ENCODE measurements around the gene ANKRD23. TPM values are rescaled to one million over a fixed set of nuclear protein-coding genes. Genes with fewer than 3 reads are reported as not detected.
A peak's percentile ranks its signal among the peaks of the same experiment; 100 is the strongest.
"Not testable (repeated sequence)": the region's sequence is repeated elsewhere in the genome, so short reads cannot be mapped to it uniquely, and the experiment has no call there.

Gene ANKRD23
- 1.8 and 2.1 TPM in 2 replicates for total RNA-seq

DNA sequence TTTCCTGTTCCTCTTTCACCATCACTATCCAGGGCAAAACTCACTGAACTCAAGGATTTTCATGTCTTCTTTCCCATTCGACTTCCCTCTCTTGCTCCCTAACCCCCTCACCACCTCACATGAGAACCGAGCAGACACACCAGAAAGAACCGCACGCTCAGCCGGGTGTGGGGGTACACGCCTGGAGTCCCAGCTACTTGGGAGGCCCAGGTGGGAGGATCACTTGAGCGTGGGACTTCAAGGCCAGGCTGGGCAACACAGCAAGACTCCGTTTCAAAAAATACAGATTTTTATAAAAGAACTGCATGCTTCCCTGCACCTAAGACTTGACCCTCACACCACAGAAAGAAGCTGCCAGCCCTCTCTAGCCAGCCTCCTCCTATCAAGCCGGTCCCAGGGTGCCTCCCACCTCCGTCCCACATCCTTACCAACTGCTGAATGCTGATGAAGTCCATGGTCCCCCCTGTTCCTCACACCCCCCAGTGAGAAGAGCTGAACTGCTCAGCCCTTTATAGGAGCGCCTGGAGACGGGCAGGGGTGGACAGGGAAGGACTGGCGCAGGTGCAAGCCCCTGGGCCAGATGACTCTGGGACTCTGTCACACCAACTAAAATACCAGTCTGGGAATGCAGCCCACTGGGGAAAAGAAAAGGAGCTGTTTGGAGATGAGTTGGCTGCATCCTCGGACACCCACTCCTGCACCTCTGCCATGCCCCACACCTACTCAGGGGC is at the start of gene ANKRD23:
TSS of gene ANKRD23 (minus strand) at position 484 of the 731 bp plus-strand sequence. CDS start at position 455, 29 bp downstream.
- no peaks in the 10 kb centered on the region for H3K79me2 ChIP-seq (ENCODE audit: insufficient read depth, low read length)
- H2AFZ ChIP-seq (ENCODE audit: low read length), result no peak within 1 kb of the TSS
- no peak for TF ChIP-seq CTCF (IDR thresholded peaks at IDR 0.05; ENCODE audit: extremely low read depth, low read depth, low read length)

DNA sequence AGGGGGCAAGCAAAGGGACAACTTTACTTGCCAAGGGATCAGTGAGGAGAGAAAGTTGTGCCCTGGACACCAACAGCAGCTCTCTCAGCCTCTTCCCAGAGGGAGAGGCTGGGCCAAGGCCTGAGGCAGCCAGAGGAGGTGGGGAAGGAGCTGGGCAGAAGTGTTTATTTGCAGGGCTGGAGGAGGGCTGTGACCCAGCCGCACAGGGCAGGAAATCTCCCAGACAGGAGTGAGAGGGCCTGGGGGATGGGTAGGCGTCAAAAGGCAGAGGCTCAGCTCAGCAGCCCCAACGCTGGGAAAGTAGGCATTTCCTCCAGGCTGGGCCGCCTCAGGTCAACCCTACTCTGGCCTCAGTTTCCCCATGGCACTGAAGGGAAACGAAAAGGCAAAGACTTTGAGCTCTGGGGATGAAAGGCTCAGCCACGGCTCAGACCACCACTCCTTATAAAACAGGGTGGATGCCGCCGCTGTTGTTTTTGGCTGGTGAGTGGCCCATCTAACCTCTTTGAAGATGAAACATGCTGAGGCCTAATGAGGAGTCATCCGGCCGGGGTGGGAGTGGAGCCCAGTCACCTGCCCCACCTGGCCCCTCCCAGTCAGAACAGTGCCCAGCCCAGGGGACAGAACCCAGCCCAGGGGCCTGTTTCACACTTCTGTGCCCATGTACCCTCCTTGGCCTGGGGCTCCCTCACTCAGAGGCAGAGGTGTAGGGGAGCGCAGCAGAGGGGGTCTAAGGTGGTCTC is 47.9 kb upstream of the ANKRD23 start:
- Histone ChIP-seq H3K36me3 (ENCODE audit: insufficient read depth, low read length) (no peaks in the 10 kb centered on the region), H3K9me3 (ENCODE audit: low read depth, low read length) (no peaks in the 10 kb centered on the region), H3K4me2 (ENCODE audit: insufficient read depth, low read length) (no peak overlapping the region), H4K20me1 (ENCODE audit: insufficient read depth, low read length) (no peaks in the 10 kb centered on the region), H3K4me1 (ENCODE audit: insufficient read depth, low read length) (peaks cover 12% of the 10 kb centered on the region), H3K27me3 (ENCODE audit: insufficient read depth, low read length) (no peaks in the 10 kb centered on the region), H3K4me3 (ENCODE audit: insufficient read depth, low read length) (no peak overlapping the region), H3K27ac (ENCODE audit: low read depth, low read length) (no peak overlapping the region), H2AFZ (ENCODE audit: low read length) (peak overlapping the region; percentile 80), H3K79me2 (ENCODE audit: insufficient read depth, low read length) (no peaks in the 10 kb centered on the region)
- DNase-seq (ENCODE audit: insufficient read length, low spot score, missing footprints), result peak; percentile 89
- TF ChIP-seq CTCF (IDR thresholded peaks at IDR 0.05; ENCODE audit: extremely low read depth, low read depth, low read length), result no peak

More for the DNA sequence above, at the start of gene ANKRD23:
- Histone ChIP-seq H3K27ac (ENCODE audit: low read depth, low read length) (no peak within 1 kb of the TSS), H3K27me3 (ENCODE audit: insufficient read depth, low read length) (no peaks in the 10 kb centered on the region), H3K4me1 (ENCODE audit: insufficient read depth, low read length) (no peaks in the 10 kb centered on the region), H3K4me2 (ENCODE audit: insufficient read depth, low read length) (no peak within 1 kb of the TSS), H3K9me3 (ENCODE audit: low read depth, low read length) (no peaks in the 10 kb centered on the region), H3K4me3 (ENCODE audit: insufficient read depth, low read length) (no peak within 1 kb of the TSS), H4K20me1 (ENCODE audit: insufficient read depth, low read length) (no peaks in the 10 kb centered on the region), H3K36me3 (ENCODE audit: insufficient read depth, low read length) (peaks cover 3% of the 10 kb centered on the region)
- DNase-seq (ENCODE audit: insufficient read length, low spot score, missing footprints), result peak; percentile 49

DNA sequence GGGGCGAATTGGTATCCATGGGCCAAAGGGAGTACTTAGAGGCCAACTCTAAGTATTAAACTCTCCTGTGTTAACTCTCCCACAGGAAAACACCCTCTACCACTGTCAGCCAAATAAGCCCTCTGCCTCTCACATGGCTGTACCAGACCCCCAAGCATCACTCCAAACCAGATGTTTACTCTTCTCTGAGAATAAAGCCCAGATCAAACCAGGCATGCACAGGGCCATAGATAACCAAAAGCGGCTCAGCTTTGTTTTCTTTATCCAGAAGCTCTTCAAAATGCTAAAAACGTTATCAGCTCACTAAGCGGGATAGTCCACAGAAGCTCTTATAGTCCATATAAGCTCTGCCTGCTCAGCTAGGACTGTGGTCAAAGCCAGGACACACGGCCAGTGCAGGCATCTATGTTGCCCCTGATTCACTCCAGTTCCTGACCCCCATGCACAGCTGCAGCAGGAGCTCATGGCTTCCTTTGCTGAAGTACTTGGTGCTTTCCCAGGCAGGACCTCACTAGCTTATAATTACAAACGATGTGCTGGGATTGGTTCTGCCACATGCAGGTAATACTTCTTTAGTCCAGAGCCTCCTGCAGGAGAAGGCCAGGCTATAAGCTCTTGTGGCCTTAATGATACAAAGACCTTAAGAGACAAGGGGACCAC is 47.0 kb upstream of the ANKRD23 start:
- Histone ChIP-seq H3K36me3 (ENCODE audit: insufficient read depth, low read length) (no peaks in the 10 kb centered on the region), H3K4me2 (ENCODE audit: insufficient read depth, low read length) (no peak overlapping the region), H3K27ac (ENCODE audit: low read depth, low read length) (no peak overlapping the region), H3K4me1 (ENCODE audit: insufficient read depth, low read length) (peaks cover 12% of the 10 kb centered on the region), H3K9me3 (ENCODE audit: low read depth, low read length) (no peaks in the 10 kb centered on the region), H2AFZ (ENCODE audit: low read length) (peak overlapping the region; percentile 80), H3K27me3 (ENCODE audit: insufficient read depth, low read length) (no peaks in the 10 kb centered on the region), H3K4me3 (ENCODE audit: insufficient read depth, low read length) (no peak overlapping the region), H3K79me2 (ENCODE audit: insufficient read depth, low read length) (no peaks in the 10 kb centered on the region), H4K20me1 (ENCODE audit: insufficient read depth, low read length) (no peaks in the 10 kb centered on the region)
- no peak for TF ChIP-seq CTCF (IDR thresholded peaks at IDR 0.05; ENCODE audit: extremely low read depth, low read depth, low read length)
- DNase-seq (ENCODE audit: insufficient read length, low spot score, missing footprints), result no peak

- no peak overlapping the region for H3K4me3 ChIP-seq (ENCODE audit: insufficient read depth, low read length)
- no peaks in the 10 kb centered on the region for H4K20me1 ChIP-seq (ENCODE audit: insufficient read depth, low read length)
- H3K27ac ChIP-seq (ENCODE audit: low read depth, low read length), result no peak overlapping the region
- no peaks in the 10 kb centered on the region for H3K79me2 ChIP-seq (ENCODE audit: insufficient read depth, low read length)
- no peaks in the 10 kb centered on the region for H3K27me3 ChIP-seq (ENCODE audit: insufficient read depth, low read length)
- no peak for TF ChIP-seq CTCF (IDR thresholded peaks at IDR 0.05; ENCODE audit: extremely low read depth, low read depth, low read length)
- DNase-seq (ENCODE audit: insufficient read length, low spot score, missing footprints), result no peak
- H3K4me2 ChIP-seq (ENCODE audit: insufficient read depth, low read length), result no peak overlapping the region
- H3K9me3 ChIP-seq (ENCODE audit: low read depth, low read length), result no peaks in the 10 kb centered on the region
- no peaks in the 10 kb centered on the region for H3K36me3 ChIP-seq (ENCODE audit: insufficient read depth, low read length)
- H2AFZ ChIP-seq (ENCODE audit: low read length), result no peak overlapping the region
- peaks cover 12% of the 10 kb centered on the region for H3K4me1 ChIP-seq (ENCODE audit: insufficient read depth, low read length)
Observed at GRCh38 chr2:96890252-96890651, 46.4 kb upstream of the ANKRD23 start.

DNA sequence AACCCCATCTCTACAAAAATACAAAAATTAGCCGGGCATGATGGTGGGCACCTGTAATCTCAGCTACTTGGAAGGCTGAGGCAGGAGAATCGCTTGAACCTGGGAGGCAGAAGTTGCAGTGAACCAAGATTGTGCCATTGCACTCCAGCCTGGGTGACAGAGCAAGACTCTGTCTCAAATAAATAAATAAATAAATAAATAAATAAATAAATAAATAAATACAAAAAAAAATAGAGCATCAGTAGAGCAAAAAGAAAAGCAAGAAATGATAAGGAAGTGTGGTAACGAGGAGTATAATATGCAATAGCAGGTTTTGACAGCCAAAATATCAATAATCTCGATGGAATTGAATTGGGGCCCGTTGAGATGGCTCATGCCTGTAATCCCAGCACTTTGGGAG is 45.7 kb upstream of the ANKRD23 start:
- not testable (repeated sequence) for H3K27ac ChIP-seq (ENCODE audit: low read depth, low read length); H4K20me1 ChIP-seq (ENCODE audit: insufficient read depth, low read length); DNase-seq (ENCODE audit: insufficient read length, low spot score, missing footprints); H3K4me3 ChIP-seq (ENCODE audit: insufficient read depth, low read length); H3K27me3 ChIP-seq (ENCODE audit: insufficient read depth, low read length); H3K79me2 ChIP-seq (ENCODE audit: insufficient read depth, low read length); H3K9me3 ChIP-seq (ENCODE audit: low read depth, low read length); H2AFZ ChIP-seq (ENCODE audit: low read length); H3K36me3 ChIP-seq (ENCODE audit: insufficient read depth, low read length); H3K4me2 ChIP-seq (ENCODE audit: insufficient read depth, low read length)
- H3K4me1 ChIP-seq (ENCODE audit: insufficient read depth, low read length), result peaks cover 12% of the 10 kb centered on the region
